ENCODE data around the gene GOLGA3.

GOLGA3 gene

DNA sequence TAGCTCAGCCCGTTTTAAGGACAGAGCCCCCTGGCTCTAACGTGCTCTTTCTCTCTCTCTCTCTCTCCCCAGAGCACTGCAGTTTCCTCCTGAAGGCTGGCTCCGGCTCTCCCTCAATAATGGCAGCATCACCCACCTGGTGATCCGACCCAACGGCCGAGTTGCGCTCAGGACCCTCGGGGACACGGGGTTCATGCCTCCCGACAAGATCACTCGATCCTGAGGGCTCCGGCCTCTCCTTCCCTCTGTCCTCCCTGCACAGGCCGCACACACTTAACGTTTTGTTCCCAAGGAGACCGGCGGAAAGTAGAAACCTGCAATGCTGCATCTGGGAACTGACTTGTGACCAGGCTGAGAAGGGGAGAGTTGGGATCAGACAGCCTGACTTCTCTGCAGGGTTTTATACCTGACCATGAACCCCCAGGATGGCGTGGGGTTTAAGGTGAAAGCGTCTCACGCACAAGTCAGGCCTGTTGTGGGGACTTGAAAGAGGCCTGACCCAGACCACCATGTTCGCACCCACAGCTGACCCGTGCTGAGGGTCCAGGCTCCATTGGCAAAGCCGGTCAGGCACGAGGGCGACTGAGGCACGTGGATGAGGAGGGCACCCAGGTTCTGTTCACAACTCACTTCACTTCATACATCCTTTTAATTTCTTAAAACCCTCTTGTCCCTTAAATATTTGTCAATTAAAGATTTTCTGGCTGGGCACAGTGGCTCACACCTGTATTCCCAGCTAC, 107.9 kb downstream of the GOLGA3 start:
- no peak for DNase-seq (ENCODE audit: low spot score)

DNA sequence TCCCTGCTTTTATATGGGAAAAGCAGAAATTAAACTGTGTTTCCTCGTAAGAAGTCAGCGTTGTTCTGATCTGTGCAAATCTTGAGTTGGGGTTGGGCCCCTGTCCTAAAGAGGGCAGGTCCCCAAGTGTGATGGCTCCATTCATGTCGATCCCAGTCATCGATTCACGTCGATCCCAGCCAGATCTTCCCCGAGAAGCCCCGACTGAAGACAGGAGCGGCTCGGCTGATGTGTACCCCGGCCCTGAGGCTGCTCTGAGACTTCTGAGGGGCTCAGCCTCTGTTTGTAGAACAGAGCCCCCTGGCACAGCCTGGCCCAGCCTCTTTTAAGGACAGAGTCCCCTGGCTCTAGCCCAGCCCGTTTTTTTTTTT, 108.7 kb downstream of the GOLGA3 start:
- no peak for DNase-seq (ENCODE audit: low spot score)

DNA sequence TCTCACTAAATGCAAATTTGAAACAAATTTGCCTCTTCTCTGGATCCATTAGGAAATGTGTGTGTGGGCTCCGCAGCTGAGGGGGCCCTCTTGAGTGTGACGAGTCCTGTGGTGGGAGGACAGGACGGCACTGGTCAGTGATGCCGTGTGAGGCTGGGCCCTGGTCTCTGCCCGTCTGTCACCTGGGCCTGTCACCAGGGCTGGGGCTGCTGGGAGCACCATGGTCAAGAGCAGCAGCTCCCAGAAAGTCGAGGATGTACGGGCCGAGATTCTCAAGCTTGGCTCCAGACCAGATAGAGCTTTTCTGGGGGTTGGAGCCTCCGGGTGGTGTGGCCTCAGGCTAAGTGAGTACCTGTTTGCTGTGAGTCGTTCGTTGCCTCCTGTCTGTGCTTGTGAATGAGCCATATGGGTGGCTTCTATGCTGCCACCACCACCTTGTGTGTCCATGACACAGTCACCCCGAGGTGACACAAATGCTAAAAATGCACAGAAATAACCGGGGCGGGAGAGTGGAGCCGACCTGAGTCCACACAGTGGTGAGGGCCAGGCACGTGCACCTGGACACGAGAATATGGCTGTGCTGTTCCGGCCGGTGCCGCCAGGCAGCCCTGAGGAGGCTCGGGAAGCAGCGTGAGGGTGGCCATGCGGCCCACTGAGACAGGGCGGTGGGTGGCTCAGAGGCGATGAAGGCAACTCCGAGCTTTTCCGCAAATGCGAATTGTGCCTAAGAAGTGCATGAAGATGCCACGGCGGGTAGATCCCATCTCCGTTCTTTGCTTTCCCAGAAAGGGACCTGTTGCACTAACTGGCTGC, 109.3 kb downstream of the GOLGA3 start:
- DNase-seq (ENCODE audit: low spot score): no peak

Data from NAMALWA (cell line).